IPS DF 6.9 (cell line): ENCODE data around the gene IZUMO1.

Experiments
- DNase-seq: peaks from one replicate; pipeline ENCODE4 v3.0.0-alpha.2; 2013; ENCODE audit warnings: low read depth, low spot score
- H3K27ac ChIP-seq: one replicate; pipeline ENCODE4 v1.5.1; 2013; ENCODE audit warnings: low read length, control low read depth
- H3K27me3 ChIP-seq: 2 replicates; pipeline ENCODE4 v1.6.1; 2013; ENCODE audit warnings: mild to moderate bottlenecking, low read length; ENCODE audit not compliant: control insufficient read depth, insufficient read depth
- H3K36me3 ChIP-seq: 2 replicates; pipeline ENCODE4 v1.6.1; 2013; ENCODE audit warnings: low read length; ENCODE audit not compliant: control insufficient read depth, insufficient read depth
- H3K4me1 ChIP-seq: 2 replicates; pipeline ENCODE4 v1.6.1; 2013; ENCODE audit warnings: low read length; ENCODE audit not compliant: control insufficient read depth, insufficient read depth
- H3K4me3 ChIP-seq: 2 replicates; pipeline ENCODE4 v1.5.1; 2013; ENCODE audit warnings: mild to moderate bottlenecking, low read length
- H3K9me3 ChIP-seq: 2 replicates; pipeline ENCODE4 v1.6.1; 2013; ENCODE audit warnings: low read length, inconsistent platforms; ENCODE audit not compliant: control insufficient read depth, insufficient read depth
- WGBS: extraction: QIAGEN DNeasy Blood & Tissue Kit; methylation state at CpG from one replicate; pipeline ENCODE4 v1.1.7; 2013; ENCODE audit warnings: mixed read lengths, missing lambda C conversion rate; ENCODE audit not compliant: insufficient read length, insufficient coverage; 5-methylcytosine and 5-hydroxymethylcytosine counted together

Gene IZUMO1

GRCh38 chr19:48737360-48737998, 9.2 kb downstream of the IZUMO1 start:
- Histone ChIP-seq H3K9me3 (no peaks in the 10 kb centered on the region), H3K27ac (no peak overlapping the region), H3K4me3 (no peak overlapping the region), H3K27me3 (no peaks in the 10 kb centered on the region; the same call in 1 of the 2 replicates), H3K36me3 (no peaks in the 10 kb centered on the region), H3K4me1 (peaks cover 10% of the 10 kb centered on the region)
- no CpG with 5 or more reads among the region's 22 CpGs for WGBS
- DNase-seq: no peak

GRCh38 chr19:48735031-48735615, 11.6 kb downstream of the IZUMO1 start:
- peaks cover 3% of the 10 kb centered on the region for H3K4me1 ChIP-seq
- H3K27ac ChIP-seq: no peak overlapping the region
- DNase-seq: no peak
- no peaks in the 10 kb centered on the region for H3K36me3 ChIP-seq
- no CpG with 5 or more reads among the region's 38 CpGs for WGBS
- no peaks in the 10 kb centered on the region; the same call in 1 of the 2 replicates for H3K27me3 ChIP-seq
- H3K4me3 ChIP-seq: peak overlapping the region; percentile 58; the same call in 1 of the 2 replicates
- H3K9me3 ChIP-seq: no peaks in the 10 kb centered on the region

- Histone ChIP-seq H3K27ac (no peak overlapping the region), H3K9me3 (no peaks in the 10 kb centered on the region), H3K27me3 (no peaks in the 10 kb centered on the region; the same call in 1 of the 2 replicates), H3K36me3 (no peaks in the 10 kb centered on the region), H3K4me1 (no peaks in the 10 kb centered on the region; the same call in 1 of the 2 replicates), H3K4me3 (no peak overlapping the region)
- no peak for DNase-seq
- no CpG with 5 or more reads among the region's 9 CpGs for WGBS
Observed at GRCh38 chr19:48734625-48735024, 12.1 kb downstream of the IZUMO1 start.

- Histone ChIP-seq H3K4me3 (no peak overlapping the region), H3K36me3 (no peaks in the 10 kb centered on the region), H3K27ac (no peak overlapping the region), H3K9me3 (no peaks in the 10 kb centered on the region), H3K27me3 (no peaks in the 10 kb centered on the region), H3K4me1 (0 out of 2 replicates have a peak, but pooled peaks cover 1% of the 10 kb centered on the region)
- no CpG with 5 or more reads among the region's 4 CpGs for WGBS
- no peak for DNase-seq
Observed at GRCh38 chr19:48731452-48731851, 15.3 kb downstream of the IZUMO1 start.

- no peak for DNase-seq
- Histone ChIP-seq H3K9me3 (no peaks in the 10 kb centered on the region), H3K4me3 (peak overlapping the region; percentile 15; the same call in 1 of the 2 replicates), H3K36me3 (no peaks in the 10 kb centered on the region), H3K27me3 (no peaks in the 10 kb centered on the region), H3K4me1 (0 out of 2 replicates have a peak, but pooled peaks cover 1% of the 10 kb centered on the region), H3K27ac (no peak overlapping the region)
- WGBS: no CpG with 5 or more reads among the region's 77 CpGs
Observed at GRCh38 chr19:48728911-48729664, 17.6 kb downstream of the IZUMO1 start.

- H3K4me3 ChIP-seq: no peak overlapping the region
- no peak overlapping the region for H3K27ac ChIP-seq
- DNase-seq: no peak
- no peaks in the 10 kb centered on the region for H3K27me3 ChIP-seq
- 0 out of 2 replicates have a peak, but pooled peaks cover 1% of the 10 kb centered on the region for H3K4me1 ChIP-seq
- H3K36me3 ChIP-seq: no peaks in the 10 kb centered on the region
- WGBS: no CpG with 5 or more reads among the region's 2 CpGs
- H3K9me3 ChIP-seq: no peaks in the 10 kb centered on the region
Observed at GRCh38 chr19:48726556-48726955, 20.2 kb downstream of the IZUMO1 start.

GRCh38 chr19:48724796-48725753, 21.6 kb downstream of the IZUMO1 start:
- Histone ChIP-seq H3K4me1 (peaks cover 3% of the 10 kb centered on the region; the same call in 1 of the 2 replicates), H3K27ac (no peak overlapping the region), H3K9me3 (no peaks in the 10 kb centered on the region), H3K27me3 (no peaks in the 10 kb centered on the region), H3K36me3 (no peaks in the 10 kb centered on the region), H3K4me3 (no peak overlapping the region)
- WGBS: no CpG with 5 or more reads among the region's 11 CpGs
- no peak for DNase-seq

- Histone ChIP-seq H3K27me3 (no peaks in the 10 kb centered on the region), H3K9me3 (no peaks in the 10 kb centered on the region), H3K27ac (no peak overlapping the region), H3K4me1 (peaks cover 5% of the 10 kb centered on the region), H3K4me3 (no peak overlapping the region), H3K36me3 (no peaks in the 10 kb centered on the region)
- WGBS: no CpG with 5 or more reads among the region's 11 CpGs
- DNase-seq: no peak
Observed at GRCh38 chr19:48722196-48722708, 24.5 kb downstream of the IZUMO1 start.

- WGBS: no CpG with 5 or more reads among the region's 42 CpGs
- Histone ChIP-seq H3K27me3 (no peaks in the 10 kb centered on the region), H3K4me3 (peak overlapping the region; percentile 77), H3K36me3 (no peaks in the 10 kb centered on the region), H3K9me3 (no peaks in the 10 kb centered on the region), H3K4me1 (peaks cover 10% of the 10 kb centered on the region), H3K27ac (no peak overlapping the region)
- DNase-seq: peak; percentile 99
Observed at GRCh38 chr19:48720613-48721296, 26.0 kb downstream of the IZUMO1 start.
